GM18526 (cell line): ENCODE results near the gene SYT10.

Source experiments
- POLR2A ChIP-seq: IDR thresholded peaks from 3 replicates; pipeline ENCODE4 v1.6.1; 2011; ENCODE audit not compliant: insufficient read length; ENCODE audit errors: extremely low read depth

Gene SYT10

DNA sequence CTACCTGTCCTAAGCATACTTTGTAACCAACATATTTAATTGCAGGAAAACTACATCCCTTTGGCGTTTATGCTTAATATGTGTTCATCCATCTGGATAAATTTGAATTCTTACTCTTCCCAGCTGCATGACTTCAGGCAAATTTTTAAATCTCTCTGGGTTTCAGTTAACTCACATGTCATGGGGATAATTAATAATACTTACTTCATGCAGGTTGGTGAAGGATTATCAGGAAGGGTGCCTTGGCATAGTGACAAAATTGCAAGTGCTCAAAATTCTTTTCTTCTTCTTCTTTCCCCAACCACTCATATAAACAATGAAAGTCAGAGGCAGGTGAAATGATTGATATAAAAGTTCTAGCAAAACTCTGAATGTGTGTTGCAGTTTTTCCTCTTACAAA lies 15.9 kb downstream of the SYT10 start:
- no peak for TF ChIP-seq POLR2A

- no peak for TF ChIP-seq POLR2A
Measured at GRCh38 chr12:33383503-33383902, 56.1 kb downstream of the SYT10 start.

DNA sequence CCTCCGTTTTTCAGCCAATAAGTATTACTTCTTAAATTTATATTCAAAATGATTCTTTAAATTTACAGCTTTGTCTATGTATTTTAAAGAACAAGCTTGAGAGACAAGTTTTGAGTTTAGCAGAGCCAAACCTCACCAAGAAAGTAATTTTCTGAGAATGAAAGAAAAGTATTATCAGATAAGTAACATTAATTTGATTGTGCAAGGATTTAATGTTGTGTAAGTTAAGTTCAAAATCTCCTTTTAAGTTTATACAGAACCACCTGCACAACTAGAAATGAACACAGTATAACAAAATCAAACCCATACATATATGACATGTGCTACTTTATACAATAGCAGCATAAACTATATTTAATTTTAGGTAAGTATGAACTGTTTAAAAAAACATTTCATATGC lies 63.5 kb downstream of the SYT10 start:
- no peak for TF ChIP-seq POLR2A

- no peak for TF ChIP-seq POLR2A
Measured at GRCh38 chr12:33370318-33370717, 69.3 kb downstream of the SYT10 start.

DNA sequence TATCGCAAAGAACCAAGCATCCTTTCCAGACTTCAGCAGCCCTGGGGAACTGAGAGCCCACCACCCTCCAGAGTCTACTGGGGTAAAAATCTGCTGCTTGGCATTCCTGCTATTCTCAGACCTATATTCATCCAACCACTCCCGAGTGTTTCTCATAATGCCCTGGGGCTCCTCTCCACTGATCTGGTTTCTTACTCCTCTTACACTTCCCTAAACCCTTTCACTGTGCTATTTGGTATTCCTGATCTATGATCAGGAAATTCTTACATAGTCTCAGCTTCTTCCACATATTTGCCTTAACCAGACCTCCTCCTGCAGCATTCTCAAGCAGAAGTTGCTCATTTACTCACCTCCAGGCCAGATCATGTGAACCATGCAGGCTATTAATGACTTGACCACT lies 82.4 kb downstream of the SYT10 start:
- no peak for TF ChIP-seq POLR2A

DNA sequence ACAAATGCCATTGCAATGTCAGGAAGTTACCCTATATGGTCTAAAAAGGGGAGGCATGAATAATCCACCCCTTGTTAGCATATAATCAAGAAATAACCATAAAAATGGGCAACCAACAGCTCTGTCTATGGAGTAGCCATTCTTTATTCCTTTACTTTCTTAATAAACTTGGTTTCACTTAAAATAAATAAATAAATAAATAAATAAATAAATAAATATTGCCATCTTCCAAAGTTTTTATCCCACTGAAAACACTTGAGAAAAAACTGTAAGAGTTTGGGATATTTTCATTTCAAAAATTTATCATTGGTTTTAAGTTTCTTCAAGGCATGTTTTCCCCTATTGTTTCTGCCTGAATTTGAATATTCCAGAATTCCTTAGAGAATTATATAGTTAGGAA lies 89.8 kb downstream of the SYT10 start:
- TF ChIP-seq POLR2A: no peak

DNA sequence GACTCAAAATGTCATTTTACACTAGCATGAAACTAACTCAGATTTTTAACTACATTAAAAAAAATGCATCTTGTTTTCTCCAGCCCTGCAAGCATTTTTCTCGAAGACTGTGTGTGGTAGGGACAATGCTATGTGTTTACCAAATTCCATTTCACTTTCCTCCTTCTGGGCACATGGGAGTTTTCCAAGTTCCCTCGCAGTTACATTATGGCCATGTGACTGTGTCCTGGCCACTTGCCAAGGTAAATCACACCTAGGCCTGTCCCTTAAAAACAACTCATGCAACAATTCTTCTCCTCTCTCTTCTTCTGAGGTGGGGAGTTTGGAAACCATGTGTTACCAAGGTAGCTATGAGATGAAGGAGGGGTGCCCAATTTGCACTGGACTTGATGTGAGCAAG lies 108.7 kb downstream of the SYT10 start:
- TF ChIP-seq POLR2A: no peak
